HepG2 (cell line): Measurements from ENCODE around the gene CMIP. TPM values are rescaled to one million over a fixed set of nuclear protein-coding genes. Genes with fewer than 3 reads are reported as not detected.

Experiments used
- ARID5B ChIP-seq: IDR thresholded peaks from 2 replicates; pipeline ENCODE4 v1.4.0; 2020; ENCODE audit warnings: mild to moderate bottlenecking, missing genetic modification reagents
- ATF7-NPFF ChIP-seq: sonication (generic); formaldehyde crosslinking; IDR thresholded peaks from 2 replicates; pipeline ENCODE4 v1.8.1; 2023; ENCODE audit warnings: mild to moderate bottlenecking, low read depth, missing genetic modification reagents, moderate library complexity
- BHLHE40 ChIP-seq: IDR thresholded peaks from 2 replicates; pipeline ENCODE4 v1.6.1; 2011; ENCODE audit warnings: low read length, improper control_type of control experiment
- BRF2 ChIP-seq: sonication (generic); formaldehyde crosslinking; IDR thresholded peaks from 2 replicates; pipeline ENCODE4 v1.8.1; 2022; ENCODE audit warnings: mild to moderate bottlenecking, missing genetic modification reagents
- CENPT ChIP-seq: sonication (generic); formaldehyde crosslinking; IDR thresholded peaks from 2 replicates; pipeline ENCODE4 v1.8.0; 2022; ENCODE audit warnings: low read depth, mild to moderate bottlenecking, moderate library complexity, missing genetic modification reagents
- MAFF ChIP-seq: IDR thresholded peaks from 2 replicates; pipeline ENCODE4 v1.6.1; 2011; ENCODE audit warnings: low read depth, low read length, improper control_type of control experiment
- SOX6 ChIP-seq, 2 experiments: fragments of 450-650 bp in 1 of 2; sonication (generic) in 1 of 2; formaldehyde crosslinking in 1 of 2; IDR thresholded peaks; 2 replicates each; pipeline versions ENCODE4 v1.4.0 to v1.6.1; 2017 to 2020; ENCODE audit warnings: antibody characterized with exemption in 1 of 2, mild to moderate bottlenecking in 1 of 2, missing genetic modification reagents in 1 of 2
- SRY ChIP-seq: sonication (generic); formaldehyde crosslinking; IDR thresholded peaks from 2 replicates; pipeline ENCODE4 v1.8.0; 2022; ENCODE audit warnings: mild to moderate bottlenecking, missing genetic modification reagents
- THRA ChIP-seq: sonication (generic); formaldehyde crosslinking; IDR thresholded peaks from 2 replicates; pipeline ENCODE4 v1.4.0; 2020; ENCODE audit warnings: missing genetic modification reagents, borderline replicate concordance
- ZBTB33 ChIP-seq: sonication (generic); formaldehyde crosslinking; IDR thresholded peaks from 2 replicates; pipeline ENCODE4 v1.4.0; 2020; ENCODE audit warnings: missing genetic modification reagents
- ZNF12 ChIP-seq: sonication (generic); formaldehyde crosslinking; IDR thresholded peaks from 2 replicates; pipeline ENCODE4 v1.5.0; 2020; ENCODE audit warnings: missing genetic modification reagents
- ZNF280D ChIP-seq: sonication (generic); formaldehyde crosslinking; IDR thresholded peaks from 2 replicates; pipeline ENCODE4 v1.5.1; 2020; ENCODE audit warnings: mild to moderate bottlenecking, missing genetic modification reagents
- ZNF570 ChIP-seq: sonication (generic); formaldehyde crosslinking; IDR thresholded peaks from 2 replicates; pipeline ENCODE4 v1.4.0; 2020; ENCODE audit warnings: mild to moderate bottlenecking, missing genetic modification reagents, borderline replicate concordance
- polyA plus RNA-seq, 8 experiments: library from polyadenylated mRNA; depleted of rRNA in 3 of 8; stranded (reverse) in 7 of 8; unstranded in 1 of 8; fragments of >200 nt; fragmentation: Illumina TruSeq in 4 of 8; extraction: Trizol in 4 of 8; gene quantifications; 2 replicates each; pipeline versions ENCODE4 v1.2.1 to v1.2.3, GENCODE V29; 2011 to 2016; ENCODE audit warnings: low read depth in 4 of 8, missing spikeins in 1 of 8, mixed read lengths in 1 of 8; ENCODE audit not compliant: insufficient read depth in 1 of 8
- total RNA-seq, 5 experiments: library from RNA; depleted of rRNA; stranded (reverse); fragments of >200 nt; fragmentation: Illumina TruSeq; extraction: Trizol; gene quantifications; 2 replicates each; pipeline ENCODE4 v1.2.3, GENCODE V29; 2016; ENCODE audit warnings: low read depth in 1 of 5

The CMIP gene
- total and polyA plus RNA-seq, 2 of the 13 experiments (the other 11 are each of a cell fraction or from before 2014, with no cell fraction given) = 10.9 to 18.1 TPM

GRCh38 chr16:81511371-81511770, 66.8 kb downstream of the CMIP start (continued):
- peak; percentile 79 for TF ChIP-seq ARID5B (CRISPR knock-in tag)
- TF ChIP-seq THRA (CRISPR knock-in tag) = no peak
- TF ChIP-seq MAFF = peak; percentile 70
- TF ChIP-seq ZNF570 (CRISPR knock-in tag) = no peak
- TF ChIP-seq ZNF12 (CRISPR knock-in tag) = peak; percentile 49
- TF ChIP-seq BRF2 = no peak
- no peak for TF ChIP-seq ATF7-NPFF (CRISPR knock-in tag)
- TF ChIP-seq SOX6 (IDR thresholded peaks at IDR 0.05) = no peak
- no peak for TF ChIP-seq SOX6 (CRISPR knock-in tag; IDR thresholded peaks at IDR 0.05)
- no peak for TF ChIP-seq SRY (CRISPR knock-in tag)
- no peak; the same call in 1 of the 2 replicates for TF ChIP-seq ZBTB33 (CRISPR knock-in tag)
- TF ChIP-seq ZNF280D (CRISPR knock-in tag) = peak; percentile 92; the same call in 1 of the 2 replicates
- no peak for TF ChIP-seq BHLHE40
- no peak for TF ChIP-seq CENPT (CRISPR knock-in tag)
